Uterus (tissue), 2 donors: ENCODE data around the gene TMEM267.
"Not testable (repeated sequence)": the region's sequence is repeated elsewhere in the genome, so short reads cannot be mapped to it uniquely, and the experiment has no call there.

Source experiments
- CTCF ChIP-seq, 4 experiments: fragments of 200-600 bp in 2 of 4; fragments of 450-650 bp in 2 of 4; sonication (generic) in 2 of 4; IDR thresholded peaks; one replicate each; pipeline ENCODE4 v1.5.1; 2016 to 2019; ENCODE audit warnings: antibody characterized with exemption in 4 of 4, mild to moderate bottlenecking in 2 of 4, moderate library complexity in 1 of 4
- POLR2A ChIP-seq, 2 donors: fragments of 450-650 bp; IDR thresholded peaks; one replicate each; pipeline ENCODE4 v1.6.1; 2016; ENCODE audit warnings: antibody characterized with exemption in 2 of 2, mild to moderate bottlenecking in 1 of 2, moderate library complexity in 1 of 2

- not testable (repeated sequence) for TF ChIP-seq CTCF, POLR2A (IDR thresholded peaks at IDR 0.05)
These were observed 60.6 kb downstream of the TMEM267 start for GRCh38 chr5:43423086-43423485.
